ENCODE measurements around the gene C2CD2. TPM values are rescaled to one million over a fixed set of nuclear protein-coding genes. Genes with fewer than 3 reads are reported as not detected.

C2CD2 gene
- total RNA-seq, 1 donor from 2014 or later: 45.0 TPM

DNA sequence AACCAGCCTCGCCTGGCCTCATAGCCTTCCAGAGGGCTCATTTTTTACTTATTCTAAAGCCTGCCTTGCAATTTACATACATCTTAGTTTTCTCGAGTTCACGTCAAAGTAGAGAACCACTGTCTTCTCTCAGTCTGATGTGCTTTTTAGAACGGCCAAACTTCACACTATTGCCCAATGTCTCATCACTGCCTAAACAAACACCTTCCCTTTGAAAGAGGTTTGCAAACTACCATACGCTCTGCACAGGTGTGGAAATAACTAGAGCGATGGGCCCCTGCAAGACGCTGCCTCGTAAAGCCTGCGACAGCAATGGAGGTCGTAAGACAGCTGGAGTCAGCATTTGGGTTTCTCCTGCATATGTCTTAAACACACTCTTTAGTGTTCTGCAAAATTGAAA lies 97.2 kb downstream of the C2CD2 start:
- no peaks in the 10 kb centered on the region for H3K9me3 ChIP-seq
- no peak overlapping the region for H3K27ac ChIP-seq
- H3K4me1 ChIP-seq: no peaks in the 10 kb centered on the region
- TF ChIP-seq, protein P1, sequence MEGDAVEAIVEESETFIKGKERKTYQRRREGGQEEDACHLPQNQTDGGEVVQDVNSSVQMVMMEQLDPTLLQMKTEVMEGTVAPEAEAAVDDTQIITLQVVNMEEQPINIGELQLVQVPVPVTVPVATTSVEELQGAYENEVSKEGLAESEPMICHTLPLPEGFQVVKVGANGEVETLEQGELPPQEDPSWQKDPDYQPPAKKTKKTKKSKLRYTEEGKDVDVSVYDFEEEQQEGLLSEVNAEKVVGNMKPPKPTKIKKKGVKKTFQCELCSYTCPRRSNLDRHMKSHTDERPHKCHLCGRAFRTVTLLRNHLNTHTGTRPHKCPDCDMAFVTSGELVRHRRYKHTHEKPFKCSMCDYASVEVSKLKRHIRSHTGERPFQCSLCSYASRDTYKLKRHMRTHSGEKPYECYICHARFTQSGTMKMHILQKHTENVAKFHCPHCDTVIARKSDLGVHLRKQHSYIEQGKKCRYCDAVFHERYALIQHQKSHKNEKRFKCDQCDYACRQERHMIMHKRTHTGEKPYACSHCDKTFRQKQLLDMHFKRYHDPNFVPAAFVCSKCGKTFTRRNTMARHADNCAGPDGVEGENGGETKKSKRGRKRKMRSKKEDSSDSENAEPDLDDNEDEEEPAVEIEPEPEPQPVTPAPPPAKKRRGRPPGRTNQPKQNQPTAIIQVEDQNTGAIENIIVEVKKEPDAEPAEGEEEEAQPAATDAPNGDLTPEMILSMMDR (IDR thresholded peaks at IDR 0.05): no peak
- H3K27me3 ChIP-seq: no peaks in the 10 kb centered on the region
- intact Hi-C loops (cut with DNase I): no loop called here
- no peak overlapping the region for H3K4me3 ChIP-seq
- H3K36me3 ChIP-seq: peaks cover 13 to 47% of the 10 kb centered on the region in 2 donors
- DNase-seq (ENCODE audit: low spot score in 2 of 2): no peak

DNA sequence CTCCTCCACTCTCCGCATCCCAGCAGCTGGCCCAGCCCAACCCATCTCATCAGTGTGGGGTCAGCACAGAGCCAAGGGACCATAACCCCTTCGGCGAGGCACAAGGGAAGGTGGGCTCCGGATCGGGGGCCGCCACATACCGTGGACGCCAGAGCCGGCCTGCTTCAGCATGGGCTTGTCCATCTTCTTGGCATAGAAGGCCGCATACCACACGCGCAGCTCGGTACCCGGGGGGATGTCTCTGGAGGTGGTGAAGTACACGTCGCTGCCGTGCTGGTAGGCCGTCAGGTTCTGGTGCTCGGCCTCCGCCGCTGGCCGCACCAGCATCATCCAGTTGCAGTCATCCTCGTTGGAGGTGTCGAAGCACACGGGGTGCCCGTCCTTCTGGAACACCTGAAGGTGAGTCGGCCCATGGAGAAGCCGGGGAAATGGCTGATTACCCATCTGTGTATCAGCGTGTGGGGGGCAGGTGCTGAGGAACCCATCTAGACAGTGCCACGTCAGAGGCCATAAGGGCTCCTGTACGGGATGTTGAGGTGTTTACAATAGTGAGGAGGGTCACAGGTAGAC lies 99.3 kb downstream of the C2CD2 start:
- Histone ChIP-seq H3K27ac (no peak overlapping the region), H3K4me1 (no peaks in the 10 kb centered on the region), H3K9me3 (no peaks in the 10 kb centered on the region), H3K4me3 (no peak overlapping the region), H3K36me3 (peaks cover 13 to 45% of the 10 kb centered on the region in 2 donors), H3K27me3 (no peaks in the 10 kb centered on the region)
- no peak for DNase-seq (ENCODE audit: low spot score in 2 of 2)
- intact Hi-C loops (cut with DNase I): no loop called here
- TF ChIP-seq, protein P1 (IDR thresholded peaks at IDR 0.05): no peak

DNA sequence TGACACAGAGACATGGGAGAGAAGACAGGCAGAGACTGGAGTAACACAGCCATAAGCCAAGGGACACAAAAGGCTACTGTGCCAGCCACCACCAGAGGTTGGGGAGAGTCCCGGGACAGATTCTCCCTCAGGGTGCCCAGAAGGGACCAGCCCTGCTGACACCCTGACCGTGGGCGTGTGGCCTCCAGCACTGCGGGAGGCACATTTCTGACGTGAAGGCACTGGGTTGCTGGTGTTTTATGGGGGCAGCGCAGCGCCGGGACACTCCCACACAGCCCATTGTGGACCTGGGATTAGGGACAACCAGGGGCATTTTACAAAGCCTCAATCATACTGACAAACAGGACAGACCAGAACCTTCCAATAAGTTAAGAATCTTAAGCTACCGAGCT lies 100.9 kb downstream of the C2CD2 start:
- no peaks in the 10 kb centered on the region for H3K4me1 ChIP-seq
- H3K36me3 ChIP-seq: peaks cover 9 to 34% of the 10 kb centered on the region in 2 donors
- H3K27me3 ChIP-seq: no peaks in the 10 kb centered on the region
- intact Hi-C loops (cut with DNase I): no loop called here
- no peak for DNase-seq (ENCODE audit: low spot score in 2 of 2)
- no peaks in the 10 kb centered on the region for H3K9me3 ChIP-seq
- H3K27ac ChIP-seq: no peak overlapping the region
- no peak overlapping the region for H3K4me3 ChIP-seq
- TF ChIP-seq, protein P1 (IDR thresholded peaks at IDR 0.05): no peak

DNA sequence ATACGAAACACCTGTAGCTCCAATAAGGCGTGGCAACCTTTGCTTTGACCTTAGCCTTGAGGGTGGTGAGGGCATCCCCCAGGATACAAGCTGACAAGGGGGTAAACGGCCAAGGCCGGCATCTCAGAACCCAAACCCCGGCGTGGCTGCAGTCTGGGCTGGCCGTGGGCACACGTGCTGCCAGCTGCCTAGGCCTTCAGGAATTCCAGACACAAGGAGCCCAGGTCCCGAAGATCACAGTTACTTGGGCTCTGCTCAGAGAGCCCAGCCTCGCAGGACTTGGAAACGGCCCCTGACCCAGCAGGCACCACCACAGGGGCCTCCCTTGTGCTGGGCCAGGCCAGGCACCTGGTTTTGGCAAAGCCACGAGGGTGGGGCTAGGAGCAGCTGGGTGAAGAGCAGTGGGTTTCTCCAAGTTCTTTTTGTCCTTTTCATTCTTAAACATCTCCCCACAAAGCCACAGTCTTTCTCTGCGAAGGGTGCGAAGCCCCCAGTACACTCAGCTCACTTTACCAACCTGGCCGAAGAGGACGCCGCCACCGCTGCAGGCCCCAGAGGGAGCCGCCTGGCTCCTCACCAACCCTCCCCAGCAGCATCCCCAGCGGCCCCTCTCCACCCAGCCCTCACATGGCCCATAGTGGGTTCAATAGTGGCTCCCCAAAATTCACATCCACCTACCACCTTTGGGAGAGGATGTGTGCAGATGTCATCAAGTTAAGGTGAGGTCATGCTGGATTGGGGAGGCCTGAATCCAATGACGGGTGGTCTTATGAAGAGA lies 101.5 kb downstream of the C2CD2 start:
- H3K9me3 ChIP-seq: no peaks in the 10 kb centered on the region
- no peak overlapping the region for H3K27ac ChIP-seq
- intact Hi-C loops (cut with DNase I): no loop called here
- H3K27me3 ChIP-seq: no peaks in the 10 kb centered on the region
- peaks cover 9 to 28% of the 10 kb centered on the region in 2 donors for H3K36me3 ChIP-seq
- no peaks in the 10 kb centered on the region for H3K4me1 ChIP-seq
- TF ChIP-seq, protein P1 (IDR thresholded peaks at IDR 0.05): no peak
- H3K4me3 ChIP-seq: no peak overlapping the region
- no peak for DNase-seq (ENCODE audit: low spot score in 2 of 2)

DNA sequence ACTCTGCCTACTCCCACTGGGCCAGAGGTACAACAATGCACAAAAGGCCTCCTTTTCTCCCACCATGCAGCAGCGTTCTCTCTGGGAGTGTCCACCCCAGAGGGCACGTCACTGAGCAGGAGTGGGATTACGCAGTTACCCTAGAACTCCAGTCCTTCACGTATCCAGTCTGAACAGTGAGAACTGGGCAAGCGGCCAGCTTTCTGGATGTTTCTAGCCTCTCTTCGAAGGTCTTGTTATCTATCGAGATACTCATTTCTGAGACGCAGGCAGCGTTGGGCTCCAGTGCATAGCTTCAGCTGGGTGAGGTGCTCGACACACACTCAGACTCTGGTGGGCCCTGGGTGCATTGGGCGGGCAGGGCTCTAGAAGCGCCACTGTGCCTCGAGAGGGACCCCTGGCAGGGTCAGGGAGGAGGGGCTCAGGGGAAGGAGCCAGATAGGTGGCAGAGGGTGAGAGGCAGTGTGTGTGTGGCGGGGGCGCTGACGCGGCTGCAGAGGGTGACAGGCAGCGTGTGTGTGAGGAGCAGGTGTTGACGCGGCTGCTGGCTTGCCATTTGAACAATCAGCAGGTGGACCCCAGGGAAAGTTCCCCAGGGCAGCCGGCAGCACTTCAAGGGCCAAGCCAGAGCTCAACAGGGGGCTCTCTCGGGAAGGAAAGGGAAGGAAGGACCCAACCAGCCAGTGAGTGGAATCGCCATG lies 102.6 kb downstream of the C2CD2 start:
- DNase-seq (ENCODE audit: low spot score in 2 of 2): no peak
- H3K4me1 ChIP-seq: no peaks in the 10 kb centered on the region
- no peaks in the 10 kb centered on the region for H3K9me3 ChIP-seq
- no peak overlapping the region for H3K27ac ChIP-seq
- TF ChIP-seq, protein P1 (IDR thresholded peaks at IDR 0.05): no peak
- H3K4me3 ChIP-seq: no peak overlapping the region
- intact Hi-C loops (cut with DNase I): no loop called here
- H3K36me3 ChIP-seq: peaks cover 1 to 20% of the 10 kb centered on the region in 2 donors
- H3K27me3 ChIP-seq: no peaks in the 10 kb centered on the region

All from ascending aorta (tissue), 2 donors.